Brain pericyte (primary cell): ENCODE data around the gene LDLRAD4.

ENCODE experiments used
- DNase-seq: peaks from one replicate; pipeline ENCODE4 v3.0.0-alpha.2; 2012; ENCODE audit warnings: low read depth, low spot score

The LDLRAD4 gene

DNA sequence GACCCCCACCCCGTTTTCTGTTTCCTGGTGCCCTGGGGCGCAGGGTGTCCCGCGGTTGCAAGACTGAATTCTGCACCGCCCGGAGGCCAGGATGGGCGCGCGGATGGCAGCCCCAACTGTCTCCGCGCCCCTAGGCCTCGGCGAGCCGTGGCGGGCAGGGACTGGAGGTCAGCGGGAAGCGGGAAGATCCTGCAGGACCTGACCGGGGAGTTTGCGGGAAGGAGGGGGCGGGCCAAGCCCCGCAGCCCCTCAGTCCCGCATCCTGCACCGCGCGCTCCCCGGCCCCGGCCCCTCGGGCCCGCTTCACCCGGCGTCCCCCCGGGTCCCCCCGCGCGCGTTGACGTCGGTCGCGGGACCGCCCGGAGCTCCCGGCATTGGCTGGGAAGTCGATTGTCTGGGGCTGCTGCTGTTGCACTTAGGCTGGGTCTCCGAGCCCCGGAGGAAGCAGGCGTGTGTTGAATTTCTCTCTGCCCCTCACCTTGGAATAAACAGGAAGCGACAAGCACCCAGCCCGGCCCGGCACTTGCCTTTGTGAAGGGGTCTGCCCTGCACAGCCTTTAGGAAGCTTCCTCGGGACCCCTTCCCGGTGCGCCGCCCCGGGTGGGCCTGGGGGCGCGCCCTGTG, at the start of gene LDLRAD4:
TSS of gene LDLRAD4 (plus strand) at position 393 of the 624 bp plus-strand sequence.
- DNase-seq = no peak

DNA sequence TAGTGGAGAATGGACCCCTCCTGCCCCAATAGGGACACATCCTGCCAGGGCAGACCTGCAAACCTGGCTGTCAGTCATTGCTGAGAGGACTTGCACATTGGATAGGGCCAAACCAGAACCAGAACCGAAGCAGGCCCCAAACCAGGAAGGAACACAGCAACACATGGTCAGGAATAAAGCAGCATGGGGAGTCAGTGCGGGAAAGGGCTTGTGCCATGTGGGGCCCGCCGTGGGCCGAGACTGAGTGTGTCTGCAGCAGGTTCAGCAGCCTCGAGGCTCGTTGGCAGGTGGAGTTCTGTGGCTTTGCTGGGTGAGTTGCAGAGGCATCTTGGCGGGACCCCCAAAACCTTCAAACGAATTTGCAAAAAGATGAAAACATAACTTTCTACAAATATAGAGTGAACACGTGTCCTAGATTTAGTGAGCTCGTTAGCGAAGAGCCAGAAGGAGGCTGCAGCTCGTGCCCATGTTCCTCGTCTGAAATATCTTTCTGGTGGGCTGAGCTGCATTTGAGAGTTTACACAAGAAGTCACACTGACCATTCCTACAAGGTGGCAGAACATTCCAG, 44.9 kb upstream of the LDLRAD4 start:
- no peak for DNase-seq

DNA sequence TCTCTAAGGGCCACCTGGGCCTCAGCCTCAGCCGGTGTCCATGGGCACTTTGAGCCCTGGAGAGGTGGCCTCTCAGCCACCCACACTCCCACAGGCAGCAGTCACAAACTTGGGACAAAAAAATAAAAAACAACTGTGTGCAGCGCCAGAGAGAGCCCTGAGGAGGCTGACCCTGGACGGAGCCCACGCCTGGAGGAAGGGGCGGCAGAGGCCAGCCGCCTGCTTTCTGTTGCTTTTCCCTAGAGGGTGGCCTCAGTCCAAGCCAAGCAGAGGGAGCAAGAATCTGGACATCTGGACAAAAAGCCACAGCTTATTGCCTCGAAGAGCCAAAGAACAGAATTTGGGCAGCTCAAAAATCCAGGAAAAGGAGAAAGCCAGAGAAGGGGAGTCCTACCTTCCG, 43.3 kb upstream of the LDLRAD4 start:
- DNase-seq = no peak

DNA sequence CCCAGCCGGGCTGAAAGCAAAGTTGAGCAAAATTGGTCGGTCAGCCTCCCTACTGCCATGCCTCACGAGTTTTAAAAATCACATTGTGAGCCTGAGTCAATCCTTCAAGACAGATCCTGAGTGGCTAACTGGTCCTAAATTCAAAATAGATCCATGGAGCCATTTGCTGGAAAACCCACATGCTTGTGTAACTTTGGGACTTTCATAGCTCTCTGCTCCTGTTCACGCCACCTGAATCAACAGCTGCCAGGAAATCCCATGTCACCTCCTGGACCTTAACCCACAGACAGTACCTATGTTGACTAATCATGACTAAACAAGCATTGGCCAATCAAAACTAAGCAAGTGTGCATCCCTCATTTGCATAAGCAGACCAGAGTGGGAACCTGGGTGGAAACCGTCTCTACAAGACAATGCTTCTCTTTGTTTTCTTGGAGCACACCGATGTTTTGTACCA, 42.8 kb upstream of the LDLRAD4 start:
- DNase-seq = no peak

DNA sequence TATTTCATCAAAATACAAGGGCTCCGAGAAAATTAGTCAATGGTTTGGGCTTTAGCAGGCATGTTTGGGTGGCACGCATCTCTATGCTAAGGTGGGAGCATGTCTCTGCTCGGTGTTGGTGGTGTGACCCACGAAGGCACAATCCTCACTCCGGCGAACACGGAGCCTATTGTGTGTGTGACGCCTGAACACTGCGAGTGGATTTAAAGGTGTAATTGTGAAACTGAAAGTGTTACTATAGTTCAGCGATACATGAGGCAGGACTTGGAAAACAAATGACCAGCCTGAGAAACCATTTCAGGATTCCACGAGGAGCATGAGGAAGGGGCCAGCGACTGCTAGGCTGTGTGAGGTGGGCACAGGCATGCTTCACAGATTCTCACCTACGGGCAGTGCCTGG, 41.7 kb upstream of the LDLRAD4 start:
- no peak for DNase-seq

DNA sequence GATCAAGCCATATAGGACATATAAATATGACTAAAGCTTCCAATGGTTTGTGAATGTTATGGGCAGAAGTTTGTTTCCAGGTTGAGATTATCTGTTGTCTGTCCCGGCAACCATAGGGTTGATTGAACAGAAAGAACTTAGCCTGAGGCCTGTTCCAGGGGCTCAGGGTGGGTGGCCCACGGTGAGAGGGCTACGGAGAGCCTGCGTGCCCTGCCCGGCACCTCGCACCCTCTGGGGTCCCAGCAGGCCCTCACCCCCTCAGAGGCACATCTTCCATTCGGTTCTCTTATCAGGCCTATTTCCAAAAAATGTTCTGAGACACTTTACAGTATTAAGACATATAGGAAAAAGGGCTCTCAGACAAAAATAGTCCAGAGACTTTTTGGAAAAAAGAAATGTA, 40.4 kb upstream of the LDLRAD4 start:
- DNase-seq = no peak

DNA sequence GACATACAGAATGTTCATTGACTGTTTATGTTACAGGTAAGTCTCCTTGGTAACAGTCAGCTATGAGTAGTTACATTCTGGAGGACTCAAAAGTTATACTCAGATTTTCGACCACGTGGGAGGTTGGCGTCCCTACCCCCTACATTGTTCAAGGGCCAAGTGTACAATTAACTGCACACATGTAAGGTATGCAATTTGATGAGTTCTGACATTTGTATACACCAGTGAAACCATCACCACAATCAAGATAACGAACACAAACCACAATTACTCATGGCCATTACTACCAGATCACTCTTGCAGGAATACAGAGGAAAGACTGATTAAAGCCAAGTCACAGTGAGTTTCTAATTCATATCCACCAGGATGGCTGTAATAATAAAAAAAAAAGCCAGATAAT, 39.6 kb upstream of the LDLRAD4 start:
- no peak for DNase-seq

DNA sequence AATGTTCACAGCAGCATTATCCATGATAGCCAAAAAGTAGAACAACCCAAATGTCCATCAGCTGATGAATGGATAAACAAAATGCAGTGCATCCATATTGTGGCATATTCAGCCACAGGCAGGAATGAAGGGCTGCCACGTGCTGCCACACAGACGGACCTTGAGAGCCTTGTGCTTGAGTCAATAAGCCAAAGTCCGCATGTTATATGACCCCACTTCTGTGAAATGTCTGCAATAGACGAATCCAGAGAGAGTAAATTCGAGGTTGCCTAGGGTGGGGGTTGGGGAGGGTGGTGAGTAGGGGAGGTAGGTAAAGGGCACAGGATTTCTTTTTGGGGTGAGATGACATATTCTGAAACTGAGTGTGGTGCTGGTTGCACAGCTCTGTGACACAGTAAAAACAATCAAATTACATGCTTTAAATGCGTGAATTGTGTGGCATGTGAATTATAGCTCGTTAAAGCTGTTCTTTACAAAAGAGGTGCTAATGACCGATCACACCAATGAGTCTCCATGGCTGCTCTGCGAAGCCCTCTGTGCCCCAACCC, 38.9 kb upstream of the LDLRAD4 start:
- no peak for DNase-seq

DNA sequence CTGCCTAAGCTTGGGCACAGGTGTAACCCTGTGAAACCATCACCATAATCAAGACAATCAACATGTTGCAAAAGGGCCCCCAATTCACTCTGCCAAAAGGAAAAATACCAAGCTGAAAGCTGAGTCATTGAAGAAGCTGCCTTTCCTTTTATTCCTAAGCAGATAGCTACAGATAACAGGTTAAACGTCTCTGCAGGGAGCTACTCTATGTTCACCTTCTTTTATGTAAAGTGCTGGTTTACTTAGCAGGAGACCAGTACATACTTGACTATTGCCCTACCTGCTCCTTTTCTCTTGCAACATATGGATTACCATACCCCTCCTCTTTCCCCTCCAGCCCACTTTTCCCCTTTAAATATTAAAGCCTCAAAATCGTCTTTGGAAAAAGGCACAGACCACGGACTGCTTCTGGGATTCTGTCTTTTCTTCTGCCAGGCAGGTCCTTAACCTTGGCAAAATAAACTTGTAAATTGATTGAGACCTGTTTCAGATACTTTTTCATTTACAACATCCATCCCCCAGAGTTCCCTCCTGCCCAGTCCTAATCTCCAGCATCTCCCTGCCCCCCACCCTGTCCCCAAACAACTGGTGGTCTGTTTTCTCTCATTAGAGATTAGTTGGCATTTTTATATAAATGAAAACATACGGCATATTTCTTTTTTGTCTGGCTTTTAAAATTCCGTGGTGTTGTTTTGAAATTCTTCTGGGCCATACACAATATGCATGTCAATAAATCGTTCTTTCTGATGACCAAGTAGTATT, 37.8 kb upstream of the LDLRAD4 start:
- no peak for DNase-seq

DNA sequence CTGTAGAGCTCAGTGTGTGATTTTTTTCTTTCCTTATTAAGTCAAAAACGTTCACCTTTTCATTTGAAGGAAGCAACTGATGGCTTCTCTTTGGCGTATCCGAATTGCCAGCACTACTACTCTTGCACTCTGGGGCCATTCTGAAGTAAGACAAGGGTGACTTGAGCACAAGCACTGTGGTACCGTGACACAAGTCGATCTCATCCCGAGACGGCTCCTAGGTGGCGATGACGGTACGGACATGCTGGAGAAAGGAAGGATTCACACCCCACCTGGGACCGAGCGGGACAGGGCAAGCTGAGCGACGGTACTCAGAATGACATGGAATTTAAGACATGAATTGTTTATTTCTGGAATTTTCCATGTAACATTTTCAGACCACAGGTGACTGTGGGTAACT, 36.8 kb upstream of the LDLRAD4 start:
- no peak for DNase-seq

DNA sequence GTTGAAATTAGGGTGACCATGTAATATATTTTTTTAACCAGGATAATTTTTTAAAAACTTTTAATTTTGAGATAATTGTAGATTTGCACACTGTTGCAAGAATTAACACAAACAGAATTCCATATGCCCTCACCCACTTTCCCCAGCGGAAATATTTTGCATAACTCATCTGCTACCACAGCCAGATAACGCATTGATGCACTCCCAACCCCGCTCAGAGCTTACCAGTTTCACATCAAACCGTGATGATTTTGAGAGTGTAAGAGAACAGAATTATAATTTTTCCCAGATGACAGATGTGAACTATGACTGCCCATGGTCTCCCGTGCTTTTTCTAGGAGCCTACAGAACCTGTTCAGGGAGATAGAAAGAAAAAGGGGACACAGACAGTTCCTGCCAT, 35.2 kb upstream of the LDLRAD4 start:
- DNase-seq = no peak

DNA sequence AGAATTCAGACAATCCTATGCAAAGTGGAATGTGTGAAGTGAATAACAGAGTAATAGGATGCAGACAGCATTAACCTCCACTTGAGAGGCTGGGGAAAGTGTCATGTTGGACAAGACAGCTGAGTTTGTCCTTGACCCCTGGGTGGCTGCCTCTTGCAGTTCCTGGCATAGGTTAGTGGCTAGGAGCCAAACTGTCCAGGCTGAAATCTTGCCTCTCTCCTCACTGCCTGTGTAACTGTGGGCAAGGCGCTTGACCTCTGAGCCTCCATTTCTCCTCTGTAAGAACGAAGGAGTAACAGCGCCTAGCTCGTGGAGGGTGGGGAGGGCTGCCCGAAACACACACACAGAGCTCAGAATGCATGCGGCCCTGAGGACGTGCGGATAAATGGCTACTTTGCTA, 34.8 kb upstream of the LDLRAD4 start:
- DNase-seq = no peak

DNA sequence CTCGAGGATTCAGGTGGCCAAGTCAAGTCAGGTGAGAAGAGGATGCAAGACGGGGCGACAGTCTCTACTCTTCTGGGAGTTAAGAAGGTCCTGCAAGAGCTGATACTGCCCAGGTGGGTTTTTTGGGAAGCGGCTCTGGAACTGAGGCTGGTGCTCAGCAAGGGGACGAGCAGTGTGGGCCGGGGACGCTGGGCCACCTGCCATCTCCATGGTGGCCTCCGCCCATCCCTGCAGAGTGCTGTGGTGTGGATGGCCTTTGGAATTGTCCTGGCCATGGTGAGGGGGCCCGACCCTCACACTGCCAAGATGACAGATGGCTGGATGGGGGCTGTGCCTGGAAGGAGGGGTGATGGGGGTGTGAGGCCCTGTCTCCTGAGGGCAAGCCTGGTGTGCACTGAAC, 34.2 kb upstream of the LDLRAD4 start:
- DNase-seq = no peak

DNA sequence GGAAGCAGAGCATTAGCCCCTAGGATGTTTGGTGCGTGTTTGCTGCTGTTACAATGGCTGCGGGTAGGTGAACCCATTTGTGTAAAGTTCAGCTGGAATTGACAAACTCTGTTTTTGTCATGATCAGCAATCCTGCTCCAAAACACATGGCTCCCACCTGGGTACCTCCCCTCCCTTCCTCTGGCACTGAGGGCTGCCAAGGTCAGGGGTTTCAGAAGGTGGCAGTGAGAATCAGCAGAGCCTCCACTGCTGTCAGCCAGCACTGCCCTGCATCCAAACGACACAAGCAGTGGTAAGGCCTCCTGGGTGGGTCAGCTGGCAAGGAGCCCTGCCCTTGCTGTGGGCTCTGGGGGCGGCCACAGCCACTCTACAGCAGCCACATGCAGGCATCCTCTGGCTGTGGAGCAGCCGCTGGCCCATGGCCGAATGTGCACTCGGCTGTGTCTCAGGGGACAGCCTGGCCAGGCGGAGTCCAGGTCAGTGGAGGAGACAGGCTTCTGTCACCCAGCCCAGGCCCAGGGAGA, 32.8 kb upstream of the LDLRAD4 start:
- no peak for DNase-seq

DNA sequence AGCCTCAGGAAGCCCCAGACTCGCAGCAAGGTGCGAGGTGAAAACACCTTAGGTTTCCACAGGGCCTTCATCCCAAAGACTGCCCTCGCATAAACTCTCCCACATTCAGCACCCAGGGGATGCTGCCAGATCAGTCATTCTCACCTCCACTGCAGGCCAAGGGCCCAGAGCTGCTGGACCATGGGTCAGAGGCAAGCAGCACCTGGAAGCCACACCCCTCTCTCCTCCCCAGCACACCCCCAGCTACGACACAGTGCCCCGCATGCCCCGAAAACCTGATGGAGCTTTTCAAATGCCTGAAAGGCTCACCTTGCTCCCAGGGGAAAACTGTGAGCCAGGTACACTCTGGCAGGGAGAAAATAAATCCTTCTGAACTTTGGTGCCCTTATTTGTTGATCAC, 31.9 kb upstream of the LDLRAD4 start:
- DNase-seq = no peak

DNA sequence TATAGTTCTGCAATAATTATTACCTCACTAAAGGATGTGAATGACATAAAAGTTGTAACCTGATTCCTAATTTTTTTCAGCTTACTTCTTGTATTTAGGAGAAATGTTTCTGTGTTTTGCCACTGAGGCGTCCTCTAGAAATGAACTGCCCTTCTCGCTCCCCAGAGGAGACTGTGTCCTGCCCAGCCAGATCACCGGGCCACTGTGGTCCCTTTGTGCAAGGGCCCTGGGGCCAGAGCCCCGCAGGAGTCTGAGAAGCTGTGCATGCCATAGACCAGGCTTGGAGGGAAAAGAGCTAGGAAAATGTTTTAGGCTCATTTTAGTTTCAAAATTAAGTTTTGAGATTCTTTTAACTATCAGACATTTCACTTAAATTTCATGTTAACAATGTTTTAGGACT, 31.1 kb upstream of the LDLRAD4 start:
- no peak for DNase-seq

DNA sequence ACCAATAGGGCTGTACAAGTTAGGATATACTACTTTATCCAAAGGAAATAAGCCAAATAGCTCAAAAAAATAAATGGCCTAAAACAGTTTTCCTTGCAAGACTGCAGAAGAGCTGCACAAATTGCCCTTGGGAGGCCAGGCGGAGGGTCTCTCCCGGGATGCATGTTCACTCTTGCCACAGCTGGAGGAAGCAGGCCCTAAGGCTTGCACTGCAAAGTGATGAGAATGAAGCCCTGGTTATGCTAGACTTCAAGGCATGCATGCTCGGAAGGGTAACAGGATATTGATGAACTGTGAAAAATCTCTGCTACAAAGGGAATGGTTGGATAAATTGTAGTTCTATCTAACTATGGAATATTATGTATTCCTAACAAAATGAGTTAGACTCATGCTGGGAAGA, 27.5 kb upstream of the LDLRAD4 start:
- DNase-seq = no peak

DNA sequence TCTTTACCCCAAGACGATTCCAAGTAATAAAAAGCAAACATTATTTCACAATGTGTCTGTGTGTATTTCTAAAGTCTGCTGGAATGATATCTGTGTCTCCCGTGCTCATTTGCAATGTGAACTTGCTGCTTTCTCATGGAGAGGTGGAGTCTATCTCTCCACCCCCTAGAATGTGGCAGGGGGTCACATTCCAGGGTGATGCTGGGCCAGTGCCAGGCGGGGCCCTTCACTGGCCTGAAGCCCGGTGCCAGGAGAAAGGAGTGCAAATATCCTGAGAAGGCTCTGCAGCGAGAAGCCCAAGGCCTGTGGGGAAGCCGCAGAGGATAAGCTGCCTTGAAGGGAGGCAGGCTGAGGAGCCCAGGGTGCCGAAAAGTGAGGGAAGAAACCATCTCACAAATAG, 26.8 kb upstream of the LDLRAD4 start:
- DNase-seq = no peak

DNA sequence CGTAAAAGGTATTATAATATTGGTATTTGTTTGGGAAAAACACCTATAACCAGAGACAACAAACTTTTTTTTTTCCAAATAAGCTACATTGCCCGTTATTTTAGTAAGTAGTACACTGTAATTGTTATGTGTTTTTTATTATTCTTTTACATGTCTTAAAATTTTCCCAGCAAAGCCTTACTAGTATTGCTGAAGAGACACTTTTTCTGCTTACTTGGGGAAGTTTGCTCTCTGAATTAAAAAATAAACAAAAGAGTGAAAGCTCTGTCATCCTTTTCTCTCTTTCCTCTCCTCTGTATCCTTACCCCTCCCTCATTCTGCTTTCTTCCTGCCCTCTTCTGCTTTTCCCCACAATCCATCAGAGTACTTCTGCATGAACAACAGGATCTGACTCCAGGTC, 25.6 kb upstream of the LDLRAD4 start:
- DNase-seq = no peak

DNA sequence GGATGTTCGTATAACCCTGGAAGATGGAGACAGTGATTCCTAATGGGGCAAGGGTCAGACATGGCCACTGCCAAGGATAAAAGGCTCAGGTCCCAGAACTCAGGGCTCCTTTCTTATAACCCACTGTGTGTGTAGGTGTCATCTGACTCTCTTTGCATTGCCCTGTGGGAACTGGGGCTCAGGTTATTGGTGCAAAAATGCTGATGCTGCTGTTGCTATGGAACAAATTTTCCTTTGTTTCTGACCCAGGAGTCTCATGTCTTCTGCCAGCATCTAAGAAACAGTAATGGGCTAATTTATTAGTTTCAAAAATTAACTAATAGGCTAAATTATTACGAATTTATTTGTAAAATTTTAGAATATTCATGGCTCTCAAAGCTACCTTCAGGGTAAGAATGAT, 24.3 kb upstream of the LDLRAD4 start:
- no peak for DNase-seq

DNA sequence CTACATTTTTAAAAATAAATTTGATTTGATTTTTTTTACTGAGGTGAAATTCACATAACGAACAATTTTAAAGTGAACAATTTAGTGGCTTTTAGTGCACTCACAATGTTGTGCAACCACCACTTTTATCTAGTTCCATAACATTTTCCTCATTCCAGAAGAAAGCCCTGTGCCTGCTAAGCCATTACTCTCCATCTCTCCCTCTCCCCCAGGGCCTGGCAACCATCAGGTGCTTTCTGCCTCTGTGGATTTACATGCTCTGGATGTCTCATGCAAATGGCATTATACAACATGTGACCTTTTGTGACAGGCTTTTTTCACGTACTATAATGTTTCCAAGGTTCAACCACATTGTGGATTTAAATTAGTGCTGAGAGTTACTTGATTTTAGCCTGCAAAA, 19.9 kb upstream of the LDLRAD4 start:
- DNase-seq = no peak

DNA sequence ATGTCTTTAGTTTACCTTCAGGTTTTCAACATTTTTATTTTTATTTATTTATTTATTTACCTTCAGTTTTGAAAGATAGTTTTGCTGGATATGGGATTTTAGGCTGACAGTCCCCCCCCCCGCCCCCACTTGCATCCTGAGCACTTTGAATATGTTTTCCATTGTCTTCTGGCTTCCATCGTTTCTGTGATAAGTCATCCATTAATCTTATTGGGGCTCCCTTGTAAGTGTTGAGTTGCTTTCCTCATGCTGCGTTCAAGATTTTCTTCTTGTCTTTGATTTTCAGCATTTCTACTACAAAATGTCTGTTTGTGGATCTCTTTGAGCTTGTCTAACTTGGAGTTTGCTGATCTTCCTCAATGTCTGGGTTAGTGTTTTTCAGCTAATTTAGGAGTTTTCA, 19.4 kb upstream of the LDLRAD4 start:
- no peak for DNase-seq

DNA sequence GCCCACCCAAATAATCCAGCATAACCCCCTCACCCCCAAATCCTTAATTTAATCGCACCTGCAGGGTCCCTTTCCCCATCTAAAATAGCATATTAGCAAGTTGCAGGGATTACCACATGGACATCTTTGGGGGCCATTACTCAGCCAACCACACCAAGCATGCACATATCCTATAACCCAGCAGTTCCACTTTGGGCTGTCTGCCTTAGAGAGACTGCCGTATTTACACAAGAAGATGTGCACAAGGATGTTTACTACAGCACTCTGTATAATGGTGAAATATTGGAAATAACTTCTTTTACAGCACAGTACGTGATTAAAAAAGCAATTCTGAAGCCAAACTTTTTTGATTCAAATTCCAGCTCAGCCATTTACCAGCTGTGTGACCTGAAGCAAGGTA, 17.3 kb upstream of the LDLRAD4 start:
- no peak for DNase-seq
